ENCODE measurements around the gene ASAP3.

- TF ChIP-seq GATA2 (IDR thresholded peaks at IDR 0.05; ENCODE audit: low read depth, low read length) = no peak
- TF ChIP-seq GATA3 (IDR thresholded peaks at IDR 0.05; ENCODE audit: low read depth, low read length) = no peak
These were observed 13.5 kb downstream of the ASAP3 start for GRCh38 chr1:23470282-23471070.

Data from SH-SY5Y (cell line).